Ectodermal cell (in vitro differentiated cells): ENCODE results near the gene PKP4.

Experiments
- H3K27ac ChIP-seq: 2 replicates; pipeline ENCODE4 v1.7.0; 2013; ENCODE audit warnings: mild to moderate bottlenecking, low read depth, low read length; ENCODE audit not compliant: insufficient read depth, poor library complexity, severe bottlenecking
- H3K27me3 ChIP-seq: 2 replicates; pipeline ENCODE4 v1.7.0; 2013; ENCODE audit warnings: mild to moderate bottlenecking, low read length; ENCODE audit not compliant: insufficient read depth, control insufficient read depth, poor library complexity, severe bottlenecking
- H3K36me3 ChIP-seq: one replicate; pipeline ENCODE4 v1.7.0; 2013; ENCODE audit warnings: low read length; ENCODE audit not compliant: control insufficient read depth, insufficient read depth
- H3K4me1 ChIP-seq: one replicate; pipeline ENCODE4 v1.7.0; 2013; ENCODE audit warnings: low read length; ENCODE audit not compliant: control insufficient read depth, insufficient read depth
- H3K4me3 ChIP-seq: 2 replicates; pipeline ENCODE4 v1.7.0; 2013; ENCODE audit warnings: low read depth, low read length, control low read depth; ENCODE audit not compliant: insufficient read depth
- H3K9me3 ChIP-seq: 2 replicates; pipeline ENCODE4 v1.7.0; 2013; ENCODE audit warnings: mild to moderate bottlenecking, low read length, moderate library complexity; ENCODE audit not compliant: control insufficient read depth
- WGBS, 2 experiments: methylation state at CpG; one replicate each; pipeline ENCODE4 v1.1.7; 2013; ENCODE audit warnings: missing lambda C conversion rate in 2 of 2; 5-methylcytosine and 5-hydroxymethylcytosine counted together

Gene PKP4

DNA sequence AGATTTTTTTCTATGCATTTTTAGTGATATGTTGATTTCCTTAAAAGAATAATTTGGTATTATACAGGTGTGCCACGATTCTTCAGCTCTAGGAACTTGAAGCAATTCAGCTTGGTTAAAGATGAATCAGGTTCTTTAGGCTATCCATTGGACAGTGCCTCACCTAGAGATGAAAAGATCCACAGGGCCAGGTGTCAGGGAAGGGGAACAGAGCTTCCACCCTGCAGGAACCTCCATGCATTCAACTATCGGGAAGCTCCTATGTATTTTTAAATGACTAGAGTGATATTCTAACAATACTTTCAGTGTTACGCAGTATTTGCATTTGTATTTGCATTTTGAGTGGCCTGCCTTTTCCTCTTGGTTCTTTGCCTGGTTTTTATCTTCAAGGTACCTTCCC, 40.2 kb downstream of the PKP4 start:
- H3K4me3 ChIP-seq = no peak overlapping the region
- H3K27ac ChIP-seq = no peak overlapping the region
- 73 to 75% methylated on average over 3 of the region's 3 CpGs for WGBS, 2 experiments
- no peaks in the 10 kb centered on the region for H3K36me3 ChIP-seq
- no peaks in the 10 kb centered on the region for H3K27me3 ChIP-seq
- peaks cover 12% of the 10 kb centered on the region for H3K4me1 ChIP-seq
- no peaks in the 10 kb centered on the region for H3K9me3 ChIP-seq

DNA sequence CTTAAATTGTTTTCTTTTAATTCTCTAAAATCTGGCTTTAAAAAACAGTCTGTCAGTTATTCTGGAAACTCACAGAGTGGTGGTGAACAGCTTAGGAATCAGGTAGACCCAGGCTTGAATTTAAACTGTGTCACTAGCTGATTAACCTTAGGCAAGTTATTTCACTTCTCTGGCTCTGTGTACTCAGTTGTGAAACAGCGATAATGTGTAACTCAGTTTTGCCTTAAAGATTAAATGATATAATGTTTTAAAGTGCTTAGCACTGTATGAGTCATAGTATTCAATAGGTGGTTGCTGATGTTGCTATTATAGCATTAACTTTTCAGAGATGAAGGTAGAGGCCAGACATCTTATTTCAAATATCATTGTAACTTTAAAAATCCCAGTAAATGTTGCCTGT, 40.7 kb downstream of the PKP4 start:
- H3K4me3 ChIP-seq = no peak overlapping the region
- 92 to 100% methylated on average over 1 of the region's 1 CpG for WGBS, 2 experiments
- no peak overlapping the region for H3K27ac ChIP-seq
- no peaks in the 10 kb centered on the region for H3K36me3 ChIP-seq
- H3K9me3 ChIP-seq = no peaks in the 10 kb centered on the region
- H3K4me1 ChIP-seq = peaks cover 8% of the 10 kb centered on the region
- no peaks in the 10 kb centered on the region for H3K27me3 ChIP-seq

DNA sequence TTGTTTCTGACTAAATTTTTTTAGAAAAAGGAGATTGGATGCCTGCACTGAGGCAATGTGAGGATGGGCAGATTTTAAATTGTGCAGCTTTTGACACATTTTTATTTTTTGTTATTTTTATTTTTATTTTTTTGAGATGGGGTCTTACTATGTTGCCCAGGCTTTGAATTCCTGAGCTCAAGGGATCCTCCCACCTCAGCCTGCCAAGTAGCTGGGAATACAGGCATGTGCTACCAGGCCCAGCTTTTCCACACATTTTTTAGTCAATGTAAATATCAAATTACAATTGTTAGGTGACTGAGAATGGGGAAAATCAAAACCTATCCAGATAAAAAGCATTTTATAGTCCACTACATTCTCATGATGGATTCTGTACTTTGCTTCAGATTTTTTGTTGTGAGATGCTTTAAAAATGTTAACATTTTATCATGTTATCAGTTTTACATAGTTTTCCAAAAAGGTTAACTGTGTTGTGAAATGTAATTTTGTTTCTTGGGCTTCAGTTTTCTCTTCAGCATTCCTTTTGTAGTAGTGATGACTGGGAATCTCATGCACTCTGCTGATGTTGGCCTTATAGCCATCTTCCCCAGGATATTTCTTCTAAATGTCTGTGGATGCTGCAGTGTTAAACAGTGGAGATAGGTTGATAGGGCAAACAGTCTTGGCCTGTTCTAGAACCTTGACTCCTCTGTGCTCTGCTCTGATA, 41.4 kb downstream of the PKP4 start:
- no peak overlapping the region for H3K27ac ChIP-seq
- H3K4me3 ChIP-seq = no peak overlapping the region
- H3K36me3 ChIP-seq = no peaks in the 10 kb centered on the region
- H3K4me1 ChIP-seq = peaks cover 7% of the 10 kb centered on the region
- no peaks in the 10 kb centered on the region for H3K27me3 ChIP-seq
- no peaks in the 10 kb centered on the region for H3K9me3 ChIP-seq

DNA sequence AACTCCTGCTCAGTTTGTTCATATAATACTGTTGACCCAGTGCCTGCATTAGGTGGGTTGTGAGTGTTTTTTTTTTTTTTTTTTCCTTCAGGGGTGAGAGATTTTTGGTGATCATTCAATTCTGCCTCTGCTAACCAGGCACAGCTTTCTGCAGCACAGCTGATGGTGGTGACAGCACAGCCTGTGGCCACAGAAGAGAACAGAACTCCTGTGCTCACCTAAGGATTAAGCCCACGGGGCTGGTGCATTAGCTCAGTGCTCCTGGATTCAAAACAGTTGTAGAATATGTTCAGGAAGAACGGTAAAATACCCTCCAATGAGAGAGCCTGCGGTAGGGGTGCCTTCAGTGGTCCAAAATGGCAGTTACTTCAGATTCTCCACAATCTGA, 42.0 kb downstream of the PKP4 start:
- H3K27me3 ChIP-seq = no peaks in the 10 kb centered on the region
- WGBS, 2 experiments = 82 to 87% methylated on average over 3 of the region's 3 CpGs
- no peak overlapping the region for H3K27ac ChIP-seq
- no peaks in the 10 kb centered on the region for H3K36me3 ChIP-seq
- peaks cover 2% of the 10 kb centered on the region for H3K4me1 ChIP-seq
- H3K9me3 ChIP-seq = no peaks in the 10 kb centered on the region
- H3K4me3 ChIP-seq = no peak overlapping the region

DNA sequence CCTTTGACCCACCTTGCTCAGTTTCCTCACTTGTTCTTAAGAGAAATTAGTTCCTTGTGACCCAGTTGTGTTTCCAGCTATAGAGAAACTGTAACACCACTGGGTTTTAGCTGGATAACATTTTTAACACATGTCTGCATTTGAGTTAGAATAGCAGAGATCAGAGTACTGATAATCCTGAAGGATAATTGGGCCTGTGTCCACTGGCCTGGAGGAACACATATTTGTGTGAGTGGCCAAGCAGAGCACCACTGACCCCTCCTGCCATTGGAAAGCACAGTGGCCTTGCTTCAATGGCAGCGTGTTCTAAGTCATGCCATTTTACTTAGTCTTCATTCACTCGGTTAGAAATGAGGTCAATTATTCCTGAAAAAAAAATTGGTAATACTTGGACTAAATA, 42.6 kb downstream of the PKP4 start:
- 89 to 92% methylated on average over 2 of the region's 2 CpGs for WGBS, 2 experiments
- Histone ChIP-seq H3K27me3 (no peaks in the 10 kb centered on the region), H3K4me1 (no peaks in the 10 kb centered on the region)

DNA sequence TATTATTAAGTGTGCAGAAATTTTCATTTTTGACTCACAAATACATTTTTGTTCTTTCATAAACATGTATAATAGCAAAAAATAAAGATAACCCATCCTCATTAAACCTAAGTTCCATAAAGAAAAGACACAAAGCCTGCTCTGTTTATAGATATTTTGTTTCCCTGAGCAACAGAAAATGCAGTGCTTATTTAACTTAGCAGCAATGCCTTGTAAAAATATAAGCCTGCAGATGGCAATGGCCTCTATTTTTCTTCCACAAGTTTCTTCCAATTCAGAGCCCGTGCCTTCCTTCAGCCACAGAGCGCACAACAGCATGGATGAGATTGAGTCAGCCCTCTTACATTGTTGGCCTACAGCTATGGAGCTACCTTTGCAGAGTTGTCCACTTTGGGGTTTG, 43.6 kb downstream of the PKP4 start:
- WGBS, 2 experiments = 95 to 97% methylated on average over 2 of the region's 2 CpGs
- Histone ChIP-seq H3K27ac (no peak overlapping the region), H3K36me3 (no peaks in the 10 kb centered on the region), H3K4me3 (no peak overlapping the region), H3K4me1 (no peaks in the 10 kb centered on the region), H3K27me3 (no peaks in the 10 kb centered on the region), H3K9me3 (no peaks in the 10 kb centered on the region)

More for the DNA sequence above, 42.6 kb downstream of the PKP4 start:
- Histone ChIP-seq H3K27ac (no peak overlapping the region), H3K36me3 (no peaks in the 10 kb centered on the region), H3K4me3 (no peak overlapping the region), H3K9me3 (no peaks in the 10 kb centered on the region)

DNA sequence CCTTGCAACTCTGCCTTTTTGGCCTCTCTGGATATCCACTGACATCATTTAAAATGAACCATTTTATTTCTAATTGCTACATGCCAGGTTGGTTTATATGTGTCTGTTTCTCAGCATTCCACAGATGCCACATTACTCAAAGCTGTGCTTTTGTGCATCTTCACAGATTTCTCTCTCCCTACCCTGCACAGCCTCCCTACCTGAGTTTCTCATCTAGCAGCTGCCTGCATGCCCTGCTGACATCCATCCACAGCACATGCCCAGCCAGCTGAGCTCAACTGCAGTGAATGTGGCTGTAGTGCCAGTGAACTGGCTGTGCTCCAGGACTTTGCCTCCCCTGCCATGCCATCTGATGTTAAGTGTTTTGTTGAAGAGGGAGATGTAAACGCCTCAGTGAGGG, 44.5 kb downstream of the PKP4 start:
- 92 to 100% methylated on average over 1 of the region's 1 CpG for WGBS, 2 experiments
- no peaks in the 10 kb centered on the region for H3K9me3 ChIP-seq
- H3K36me3 ChIP-seq = no peaks in the 10 kb centered on the region
- H3K4me3 ChIP-seq = no peak overlapping the region
- no peaks in the 10 kb centered on the region for H3K27me3 ChIP-seq
- H3K27ac ChIP-seq = no peak overlapping the region
- no peaks in the 10 kb centered on the region for H3K4me1 ChIP-seq

DNA sequence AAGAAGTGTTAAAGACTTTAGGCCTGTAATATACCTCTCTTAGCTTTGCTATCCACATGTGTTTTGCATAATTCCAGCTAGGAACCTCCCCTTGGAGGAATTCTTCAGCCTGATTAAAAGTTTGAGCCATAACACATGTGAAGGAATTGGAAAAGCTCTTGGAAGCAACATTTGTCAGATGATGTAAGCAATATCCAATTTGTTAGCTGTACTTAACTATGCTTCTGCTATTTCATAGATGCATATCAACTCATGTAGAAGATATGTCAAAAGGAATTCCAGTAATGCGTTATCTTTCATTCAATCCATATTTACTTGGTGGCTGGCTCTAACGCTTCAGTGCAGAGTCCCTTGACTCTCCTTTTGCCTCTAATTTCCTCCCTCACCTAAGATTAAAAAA, 46.2 kb downstream of the PKP4 start:
- H3K9me3 ChIP-seq = no peaks in the 10 kb centered on the region
- H3K4me3 ChIP-seq = no peak overlapping the region
- 88 to 100% methylated on average over 1 to 2 of the region's 2 CpGs for WGBS, 2 experiments
- H3K27me3 ChIP-seq = no peaks in the 10 kb centered on the region
- no peaks in the 10 kb centered on the region for H3K4me1 ChIP-seq
- H3K36me3 ChIP-seq = no peaks in the 10 kb centered on the region
- no peak overlapping the region for H3K27ac ChIP-seq

DNA sequence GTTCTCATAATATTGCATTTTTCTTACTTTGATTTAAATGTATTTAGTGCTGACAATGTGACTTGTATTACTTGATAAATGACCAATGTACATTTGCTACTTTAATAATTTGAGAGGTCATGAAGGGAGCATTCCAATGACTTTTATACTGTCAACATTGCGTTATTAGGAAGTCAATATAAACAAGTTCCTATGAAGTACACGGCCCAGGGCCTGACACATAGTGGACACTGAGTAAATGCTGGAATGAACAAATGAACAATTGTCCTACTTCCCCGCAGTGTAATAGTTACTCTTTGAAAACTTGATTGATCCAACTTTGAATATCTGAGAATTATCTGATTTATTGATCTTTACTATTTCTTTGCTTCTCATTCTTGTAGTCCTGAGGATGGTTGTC, 47.3 kb downstream of the PKP4 start:
- Histone ChIP-seq H3K27ac (no peak overlapping the region), H3K9me3 (no peaks in the 10 kb centered on the region), H3K27me3 (no peaks in the 10 kb centered on the region), H3K36me3 (no peaks in the 10 kb centered on the region), H3K4me1 (no peaks in the 10 kb centered on the region), H3K4me3 (no peak overlapping the region)
- 93 to 96% methylated on average over 3 of the region's 3 CpGs for WGBS, 2 experiments

DNA sequence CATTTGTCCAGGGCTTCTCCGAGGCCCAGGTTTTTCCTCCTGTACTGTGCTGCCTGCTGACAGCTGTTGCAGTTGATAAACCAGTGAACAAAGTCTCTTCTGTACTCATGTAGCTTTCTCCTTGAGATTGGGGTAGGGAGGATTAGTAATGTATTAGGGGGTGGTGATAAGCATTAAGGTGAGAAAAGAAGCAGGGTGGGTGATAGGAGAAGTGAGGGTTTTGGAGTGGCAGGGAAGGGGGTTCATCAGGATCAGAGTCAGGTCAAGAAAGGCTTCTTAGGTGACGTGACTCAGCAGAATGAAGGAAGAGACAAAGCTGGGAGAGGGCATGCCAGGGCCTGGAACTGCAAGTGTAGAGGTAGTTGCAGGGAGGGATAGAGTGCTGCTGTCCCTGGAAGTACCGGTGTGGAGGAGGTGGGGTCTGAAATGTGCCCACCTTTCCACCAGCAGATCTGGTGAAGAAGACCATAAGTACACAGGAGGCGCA, 48.7 kb downstream of the PKP4 start:
- WGBS, 2 experiments = 86 to 93% methylated on average over 4 of the region's 4 CpGs
- Histone ChIP-seq H3K27ac (no peak overlapping the region), H3K36me3 (no peaks in the 10 kb centered on the region), H3K4me1 (no peaks in the 10 kb centered on the region), H3K27me3 (no peaks in the 10 kb centered on the region), H3K9me3 (no peaks in the 10 kb centered on the region), H3K4me3 (no peak overlapping the region)

DNA sequence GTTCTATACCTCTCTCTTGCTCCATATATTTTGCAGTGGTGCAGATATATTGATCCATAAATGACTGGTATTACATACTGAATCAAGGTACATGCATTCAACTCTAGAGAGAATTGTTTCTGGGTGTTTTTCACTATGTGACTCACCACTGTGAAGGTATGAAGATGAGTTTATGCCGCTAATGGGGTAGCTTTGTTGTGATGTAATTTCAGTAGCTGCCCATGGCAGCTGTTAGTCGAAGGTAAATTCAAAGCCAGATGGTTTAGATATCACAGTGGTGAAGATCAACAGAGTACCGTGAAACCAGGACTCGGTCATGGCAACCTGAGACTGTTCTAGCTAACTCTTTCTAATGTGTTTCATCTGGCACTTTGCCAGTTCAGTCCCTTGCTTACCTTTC, 50.4 kb downstream of the PKP4 start:
- Histone ChIP-seq H3K27me3 (no peaks in the 10 kb centered on the region), H3K4me3 (no peak overlapping the region), H3K9me3 (no peaks in the 10 kb centered on the region), H3K27ac (no peak overlapping the region), H3K4me1 (no peaks in the 10 kb centered on the region), H3K36me3 (no peaks in the 10 kb centered on the region)
- 91 to 94% methylated on average over 4 of the region's 4 CpGs for WGBS, 2 experiments
